HG02623 (cell line): ENCODE results near the gene ADGRD2.
"Not testable (repeated sequence)": the region's sequence is repeated elsewhere in the genome, so short reads cannot be mapped to it uniquely, and the experiment has no call there.

Source experiments
- ATAC-seq: cut with Tn5 transposase; IDR thresholded peaks from one replicate; pipeline ENCODE4 v1.9.1; 2021; ENCODE audit warnings: moderate library complexity; ENCODE audit not compliant: unreplicated experiment

ADGRD2 gene

GRCh38 chr9:124450241-124450924 is at the start of gene ADGRD2:
Gene ADGRD2 (plus strand): TSS chr9:124450451. CDS start chr9:124451667, 1,216 bp downstream.
- ATAC-seq, result no peak

GRCh38 chr9:124403246-124403645 is 47.0 kb upstream of the ADGRD2 start:
- ATAC-seq, result no peak

- ATAC-seq, result no peak
Observed at GRCh38 chr9:124409410-124409809, 40.8 kb upstream of the ADGRD2 start.

- no peak for ATAC-seq
Observed at GRCh38 chr9:124410321-124410913, 39.8 kb upstream of the ADGRD2 start.

GRCh38 chr9:124411514-124412227 is 38.6 kb upstream of the ADGRD2 start:
- ATAC-seq, result no peak

- ATAC-seq, result no peak
Observed at GRCh38 chr9:124412228-124412575, 38.0 kb upstream of the ADGRD2 start.

GRCh38 chr9:124414612-124415011 is 35.6 kb upstream of the ADGRD2 start:
- no peak for ATAC-seq

GRCh38 chr9:124415102-124415851 is 35.0 kb upstream of the ADGRD2 start, which contains the start of gene PSMB7:
Gene PSMB7 (minus strand): TSS chr9:124415442. CDS start chr9:124415425, 17 bp downstream.
- peak; percentile 87 for ATAC-seq

- ATAC-seq, result no peak
Observed at GRCh38 chr9:124415852-124416484, 34.3 kb upstream of the ADGRD2 start.

- ATAC-seq, result no peak
Observed at GRCh38 chr9:124419832-124420489, 30.3 kb upstream of the ADGRD2 start.

GRCh38 chr9:124420991-124421543 is 29.2 kb upstream of the ADGRD2 start:
- ATAC-seq, result no peak

GRCh38 chr9:124423155-124423554 is 27.1 kb upstream of the ADGRD2 start:
- ATAC-seq, result no peak

GRCh38 chr9:124423591-124423990 is 26.7 kb upstream of the ADGRD2 start:
- ATAC-seq, result no peak

GRCh38 chr9:124425733-124426132 is 24.5 kb upstream of the ADGRD2 start:
- not testable (repeated sequence) for ATAC-seq

GRCh38 chr9:124426361-124426760 is 23.9 kb upstream of the ADGRD2 start:
- ATAC-seq, result no peak

GRCh38 chr9:124427281-124427680 is 23.0 kb upstream of the ADGRD2 start:
- no peak for ATAC-seq

GRCh38 chr9:124428751-124429529 is 21.3 kb upstream of the ADGRD2 start:
- no peak for ATAC-seq

GRCh38 chr9:124429530-124429867 is 20.8 kb upstream of the ADGRD2 start:
- ATAC-seq, result no peak

- ATAC-seq, result no peak
Observed at GRCh38 chr9:124436320-124436719, 13.9 kb upstream of the ADGRD2 start.
